ENCODE data around the gene FAM241B.

GRCh38 chr10:69616358-69616757 lies 13.7 kb upstream of the FAM241B start:
- TF ChIP-seq CTCF (IDR thresholded peaks at IDR 0.05 in 4 of 5, conservative IDR thresholded peaks at IDR 0.05 in 1 of 5) (no peak), POLR2A (IDR thresholded peaks at IDR 0.05) (no peak)

Measured in gastrocnemius medialis (tissue), 4 donors.